ENCODE data around the gene DEDD.

DEDD gene

DNA sequence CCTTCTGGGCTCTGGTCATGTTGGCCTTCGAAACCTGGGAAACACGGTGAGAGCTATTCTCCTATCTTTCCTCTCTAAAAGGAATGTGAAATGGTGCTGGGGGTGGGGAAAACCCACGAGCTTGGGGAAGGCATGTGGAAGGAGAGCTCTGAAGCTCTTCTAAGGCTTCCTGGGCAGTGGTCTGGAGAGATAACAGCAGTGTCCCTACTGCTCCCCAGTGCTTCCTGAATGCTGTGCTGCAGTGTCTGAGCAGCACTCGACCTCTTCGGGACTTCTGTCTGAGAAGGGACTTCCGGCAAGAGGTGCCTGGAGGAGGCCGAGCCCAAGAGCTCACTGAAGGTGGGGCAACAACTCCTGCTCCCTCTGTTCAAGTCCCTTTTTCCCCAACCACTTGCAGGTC is 29.6 kb upstream of the DEDD start:
- H3K27me3 ChIP-seq (ENCODE audit: control insufficient read depth, insufficient read depth, low read length), result no peaks in the 10 kb centered on the region
- H3K9ac ChIP-seq (ENCODE audit: low read length), result no peak overlapping the region
- H3K4me3 ChIP-seq (ENCODE audit: low read depth, low read length), result no peak overlapping the region
- H3K36me3 ChIP-seq (ENCODE audit: control insufficient read depth, insufficient read depth, low read length), result peaks cover 51% of the 10 kb centered on the region
- no peak overlapping the region for H3K27ac ChIP-seq (ENCODE audit: low read depth, low read length)
- H3K4me1 ChIP-seq (ENCODE audit: control insufficient read depth, insufficient read depth, low read length), result peaks cover 3% of the 10 kb centered on the region
- H3K9me3 ChIP-seq (ENCODE audit: control insufficient read depth, insufficient read depth, low read depth, low read length), result no peaks in the 10 kb centered on the region

DNA sequence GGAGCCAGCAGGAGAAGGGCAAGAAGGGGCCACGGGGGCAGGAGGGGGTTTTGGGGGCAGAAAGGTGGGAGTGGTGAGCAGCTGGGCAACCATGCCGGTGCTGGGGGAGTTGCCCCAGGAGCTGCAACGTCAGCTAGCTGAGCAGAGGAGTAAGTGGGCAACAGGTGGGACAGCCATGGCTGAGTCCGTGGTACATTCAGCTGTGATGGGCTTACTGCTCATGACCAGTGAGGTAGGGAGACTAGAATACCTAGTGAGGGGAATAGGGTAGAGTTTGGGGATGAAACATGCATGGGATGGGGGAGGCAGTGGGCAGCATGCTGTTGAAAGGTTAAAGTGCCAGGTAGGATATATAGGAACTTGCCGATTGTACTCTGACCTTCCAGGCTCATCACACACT is 29.2 kb upstream of the DEDD start:
- Histone ChIP-seq H3K4me1 (ENCODE audit: control insufficient read depth, insufficient read depth, low read length) (no peaks in the 10 kb centered on the region; the same call in 1 of the 2 replicates), H3K4me3 (ENCODE audit: low read depth, low read length) (no peak overlapping the region), H3K36me3 (ENCODE audit: control insufficient read depth, insufficient read depth, low read length) (peaks cover 51% of the 10 kb centered on the region), H3K27ac (ENCODE audit: low read depth, low read length) (no peak overlapping the region), H3K9me3 (ENCODE audit: control insufficient read depth, insufficient read depth, low read depth, low read length) (no peaks in the 10 kb centered on the region), H3K9ac (ENCODE audit: low read length) (no peak overlapping the region), H3K27me3 (ENCODE audit: control insufficient read depth, insufficient read depth, low read length) (no peaks in the 10 kb centered on the region)

DNA sequence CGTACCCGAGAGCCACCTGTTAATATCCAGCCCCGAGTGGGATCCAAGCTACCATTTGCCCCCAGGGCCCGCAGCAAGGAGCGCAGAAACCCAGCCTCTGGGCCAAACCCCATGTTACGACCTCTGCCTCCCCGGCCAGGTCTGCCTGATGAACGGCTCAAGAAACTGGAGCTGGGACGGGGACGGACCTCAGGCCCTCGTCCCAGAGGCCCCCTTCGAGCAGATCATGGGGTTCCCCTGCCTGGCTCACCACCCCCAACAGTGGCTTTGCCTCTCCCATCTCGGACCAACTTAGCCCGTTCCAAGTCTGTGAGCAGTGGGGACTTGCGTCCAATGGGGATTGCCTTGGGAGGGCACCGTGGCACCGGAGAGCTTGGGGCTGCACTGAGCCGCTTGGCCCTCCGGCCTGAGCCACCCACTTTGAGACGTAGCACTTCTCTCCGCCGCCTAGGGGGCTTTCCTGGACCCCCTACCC is 28.2 kb upstream of the DEDD start:
- Histone ChIP-seq H3K4me1 (ENCODE audit: control insufficient read depth, insufficient read depth, low read length) (no peaks in the 10 kb centered on the region; the same call in 1 of the 2 replicates), H3K27ac (ENCODE audit: low read depth, low read length) (no peak overlapping the region), H3K27me3 (ENCODE audit: control insufficient read depth, insufficient read depth, low read length) (no peaks in the 10 kb centered on the region), H3K9ac (ENCODE audit: low read length) (no peak overlapping the region), H3K9me3 (ENCODE audit: control insufficient read depth, insufficient read depth, low read depth, low read length) (no peaks in the 10 kb centered on the region), H3K36me3 (ENCODE audit: control insufficient read depth, insufficient read depth, low read length) (peaks cover 51% of the 10 kb centered on the region), H3K4me3 (ENCODE audit: low read depth, low read length) (0 out of 2 replicates have a peak overlapping the region, but pooled peaks have one; percentile 68)

DNA sequence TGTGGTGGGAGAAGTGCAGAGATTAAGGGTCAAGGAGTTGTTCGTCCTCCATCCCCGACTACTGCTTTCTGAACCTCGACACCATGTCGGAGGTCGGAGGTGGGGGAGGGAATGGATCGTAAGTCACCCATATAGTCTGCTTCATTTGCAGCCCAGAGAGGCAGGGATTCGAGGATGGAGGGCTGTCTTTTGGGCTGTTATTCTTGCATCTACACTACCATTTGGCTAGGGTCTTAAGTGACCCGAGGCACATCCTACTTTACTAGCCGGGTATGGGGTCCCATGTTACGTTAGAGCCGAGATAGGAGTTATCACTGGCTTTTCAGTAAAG is 27.4 kb upstream of the DEDD start:
- H3K27ac ChIP-seq (ENCODE audit: low read depth, low read length), result peak overlapping the region; percentile 84
- no peaks in the 10 kb centered on the region for H3K27me3 ChIP-seq (ENCODE audit: control insufficient read depth, insufficient read depth, low read length)
- H3K9ac ChIP-seq (ENCODE audit: low read length), result peak overlapping the region; percentile 77
- H3K4me1 ChIP-seq (ENCODE audit: control insufficient read depth, insufficient read depth, low read length), result no peaks in the 10 kb centered on the region
- H3K36me3 ChIP-seq (ENCODE audit: control insufficient read depth, insufficient read depth, low read length), result peaks cover 48% of the 10 kb centered on the region
- no peaks in the 10 kb centered on the region for H3K9me3 ChIP-seq (ENCODE audit: control insufficient read depth, insufficient read depth, low read depth, low read length)
- H3K4me3 ChIP-seq (ENCODE audit: low read depth, low read length), result peak overlapping the region; percentile 68

DNA sequence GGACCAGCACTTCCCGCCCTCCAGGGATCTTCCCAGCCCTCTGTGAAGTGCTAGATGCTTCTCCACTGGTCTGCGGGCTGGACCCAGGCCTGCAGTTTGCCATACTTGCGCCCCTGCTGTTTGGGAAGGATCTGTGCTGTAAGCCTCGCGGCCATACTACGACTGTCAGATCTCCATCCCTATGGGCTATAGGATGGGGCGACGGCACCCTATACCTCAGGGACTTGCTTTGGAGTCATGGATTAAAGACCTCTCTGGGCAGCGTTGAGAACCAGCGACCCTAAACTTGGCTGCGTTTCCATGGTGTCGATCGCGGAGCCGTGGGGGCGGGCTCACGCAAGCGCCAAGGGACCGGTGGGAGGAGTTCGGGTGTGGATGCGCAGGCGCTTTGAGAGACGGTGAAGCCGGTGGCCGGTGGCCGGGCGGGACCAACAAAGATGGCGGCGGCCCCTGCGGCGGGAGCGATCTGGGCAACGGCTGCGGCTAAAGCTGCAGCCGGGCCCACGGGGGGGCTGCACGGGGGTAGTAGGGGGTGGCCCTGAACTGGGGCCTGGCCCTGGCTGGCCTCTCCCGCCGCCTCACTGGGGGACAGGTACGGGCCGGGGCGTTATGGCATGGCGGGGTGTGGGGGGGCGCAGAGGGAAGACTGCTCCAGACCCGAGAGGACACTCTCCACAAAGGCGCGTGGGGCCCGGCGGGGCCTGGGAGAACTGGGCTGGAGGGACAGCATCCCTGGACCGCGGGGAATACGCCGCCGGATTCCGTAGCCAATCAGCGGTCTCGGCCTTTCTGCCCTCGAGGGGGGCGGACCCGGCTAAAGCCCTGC is 26.8 kb upstream of the DEDD start, which contains the start of gene USP21:
USP21 (plus strand) TSS at position 414 of the 826 bp plus-strand sequence. CDS start 1,141 bp downstream, outside the sequence.
- Histone ChIP-seq H3K9ac (ENCODE audit: low read length) (peak within 1 kb of the TSS; percentile 77), H3K27me3 (ENCODE audit: control insufficient read depth, insufficient read depth, low read length) (no peaks in the 10 kb centered on the region), H3K27ac (ENCODE audit: low read depth, low read length) (peak within 1 kb of the TSS; percentile 84), H3K36me3 (ENCODE audit: control insufficient read depth, insufficient read depth, low read length) (peaks cover 43% of the 10 kb centered on the region), H3K9me3 (ENCODE audit: control insufficient read depth, insufficient read depth, low read depth, low read length) (no peaks in the 10 kb centered on the region), H3K4me1 (ENCODE audit: control insufficient read depth, insufficient read depth, low read length) (no peaks in the 10 kb centered on the region), H3K4me3 (ENCODE audit: low read depth, low read length) (peak within 1 kb of the TSS; percentile 68)

DNA sequence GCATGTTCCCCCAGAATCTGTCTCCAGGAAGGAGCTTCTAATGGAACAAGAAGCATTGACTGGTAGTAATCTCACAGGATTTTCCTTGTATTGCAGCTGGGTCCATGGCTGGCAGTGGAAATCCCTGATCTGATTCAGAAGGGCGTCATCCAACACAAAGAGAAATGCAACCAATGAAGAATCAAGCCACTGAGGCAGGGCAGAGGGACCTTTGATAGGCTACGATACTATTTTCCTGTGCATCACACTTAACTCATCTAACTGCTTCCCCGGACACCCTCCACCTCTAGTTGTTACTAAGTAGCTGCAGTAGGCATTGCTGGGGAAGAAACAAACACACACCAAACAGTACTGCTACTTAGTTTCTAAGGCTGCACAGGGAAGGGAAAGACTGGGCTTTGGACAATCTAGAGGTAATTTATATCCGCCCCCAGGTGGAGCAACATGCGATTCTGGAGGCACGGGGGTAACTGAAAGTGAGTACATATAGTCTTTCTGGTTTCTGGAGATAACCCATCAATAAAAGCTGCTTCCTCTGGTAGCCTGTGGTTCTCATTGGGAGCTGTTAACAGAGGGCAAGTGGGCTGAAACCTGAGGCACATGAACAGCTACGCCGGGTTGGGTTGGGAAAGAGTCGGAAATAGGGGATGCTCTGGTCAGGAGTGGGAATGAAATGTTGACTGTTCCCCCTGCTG is 26.0 kb upstream of the DEDD start:
- Histone ChIP-seq H3K36me3 (ENCODE audit: control insufficient read depth, insufficient read depth, low read length) (peaks cover 35% of the 10 kb centered on the region), H3K9ac (ENCODE audit: low read length) (peak overlapping the region; percentile 55), H3K9me3 (ENCODE audit: control insufficient read depth, insufficient read depth, low read depth, low read length) (no peaks in the 10 kb centered on the region), H3K27ac (ENCODE audit: low read depth, low read length) (no peak overlapping the region), H3K4me1 (ENCODE audit: control insufficient read depth, insufficient read depth, low read length) (no peaks in the 10 kb centered on the region), H3K4me3 (ENCODE audit: low read depth, low read length) (peak overlapping the region; percentile 68), H3K27me3 (ENCODE audit: control insufficient read depth, insufficient read depth, low read length) (no peaks in the 10 kb centered on the region)

DNA sequence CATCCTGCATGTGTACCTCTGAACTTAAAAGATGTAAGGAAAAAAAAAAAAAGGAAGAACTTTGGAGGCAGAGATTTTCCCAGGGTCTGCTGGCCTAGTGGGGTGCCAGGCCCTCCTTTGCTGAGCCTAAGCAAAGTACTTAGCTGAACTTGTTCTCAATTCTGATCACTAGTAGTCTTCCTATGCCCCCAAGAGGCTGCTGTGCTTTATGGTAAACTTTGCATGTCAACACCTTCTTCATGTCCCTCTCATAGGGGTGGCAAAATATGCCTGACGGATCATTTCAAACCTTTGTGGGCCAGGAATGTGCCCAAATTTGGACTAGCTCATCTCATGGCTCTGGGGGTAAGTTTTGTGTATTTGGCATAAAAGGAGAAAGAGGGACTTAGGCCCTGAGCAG is 25.4 kb upstream of the DEDD start:
- Histone ChIP-seq H3K9ac (ENCODE audit: low read length) (no peak overlapping the region), H3K4me1 (ENCODE audit: control insufficient read depth, insufficient read depth, low read length) (no peaks in the 10 kb centered on the region), H3K36me3 (ENCODE audit: control insufficient read depth, insufficient read depth, low read length) (peaks cover 32% of the 10 kb centered on the region), H3K27ac (ENCODE audit: low read depth, low read length) (no peak overlapping the region), H3K9me3 (ENCODE audit: control insufficient read depth, insufficient read depth, low read depth, low read length) (no peaks in the 10 kb centered on the region), H3K27me3 (ENCODE audit: control insufficient read depth, insufficient read depth, low read length) (no peaks in the 10 kb centered on the region), H3K4me3 (ENCODE audit: low read depth, low read length) (no peak overlapping the region)

DNA sequence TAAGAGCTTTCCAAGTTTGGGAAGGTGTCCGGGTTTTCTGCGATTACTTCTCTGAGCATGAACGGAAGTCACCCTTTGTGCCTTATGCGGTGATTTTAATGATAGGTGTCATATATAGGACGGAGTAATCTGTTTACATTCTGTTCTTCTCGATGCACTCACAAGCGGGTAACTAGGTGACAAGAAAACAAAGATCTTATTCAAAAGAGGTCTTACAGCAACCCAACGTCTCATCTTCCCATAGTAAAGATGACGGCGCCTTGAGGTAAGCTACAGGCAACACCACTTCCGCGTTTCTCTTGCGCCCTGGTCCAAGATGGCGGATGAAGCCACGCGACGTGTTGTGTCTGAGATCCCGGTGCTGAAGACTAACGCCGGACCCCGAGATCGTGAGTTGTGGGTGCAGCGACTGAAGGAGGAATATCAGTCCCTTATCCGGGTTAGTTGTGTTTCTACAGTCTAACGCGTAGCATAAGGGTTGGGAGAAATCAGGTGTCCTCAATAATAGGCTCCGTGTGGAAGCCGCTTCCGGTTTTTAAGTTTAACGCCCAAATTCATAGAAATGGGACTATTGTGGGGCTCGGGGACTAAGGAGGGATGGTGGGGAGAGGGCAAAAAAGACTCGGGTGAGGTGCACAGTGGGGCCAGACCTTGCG is 21.3 kb upstream of the DEDD start, which contains the start of gene UFC1:
UFC1 (plus strand) TSS at position 297 of the 656 bp plus-strand sequence; CDS start at position 317, 20 bp downstream.
- Histone ChIP-seq H3K4me3 (ENCODE audit: low read depth, low read length) (peak within 1 kb of the TSS; percentile 81), H3K9me3 (ENCODE audit: control insufficient read depth, insufficient read depth, low read depth, low read length) (no peaks in the 10 kb centered on the region), H3K9ac (ENCODE audit: low read length) (peak within 1 kb of the TSS; percentile 89), H3K4me1 (ENCODE audit: control insufficient read depth, insufficient read depth, low read length) (no peaks in the 10 kb centered on the region), H3K27me3 (ENCODE audit: control insufficient read depth, insufficient read depth, low read length) (no peaks in the 10 kb centered on the region), H3K27ac (ENCODE audit: low read depth, low read length) (peak within 1 kb of the TSS; percentile 85), H3K36me3 (ENCODE audit: control insufficient read depth, insufficient read depth, low read length) (peaks cover 12% of the 10 kb centered on the region)

DNA sequence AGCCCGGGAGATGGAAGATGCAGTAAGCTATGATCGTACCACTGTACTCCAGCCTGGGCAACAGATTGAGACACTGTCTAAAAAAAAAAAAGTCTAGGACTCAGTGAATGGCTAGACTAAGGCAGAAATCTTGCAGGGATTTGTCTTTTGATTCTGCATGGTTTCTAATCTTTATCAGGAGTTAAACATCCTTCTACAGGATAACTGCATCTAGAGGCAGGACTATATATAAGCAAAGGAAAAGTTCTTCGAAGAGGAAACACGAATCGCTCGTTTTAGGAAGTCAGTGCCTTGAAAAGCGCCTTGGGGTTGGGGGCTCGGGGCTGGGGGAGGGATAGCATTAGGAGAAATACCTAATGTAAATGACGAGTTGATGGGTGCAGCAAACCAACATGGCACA is 20.7 kb upstream of the DEDD start:
- Histone ChIP-seq H3K9ac (ENCODE audit: low read length) (no peak overlapping the region), H3K9me3 (ENCODE audit: control insufficient read depth, insufficient read depth, low read depth, low read length) (no peaks in the 10 kb centered on the region), H3K4me1 (ENCODE audit: control insufficient read depth, insufficient read depth, low read length) (no peaks in the 10 kb centered on the region), H3K27me3 (ENCODE audit: control insufficient read depth, insufficient read depth, low read length) (no peaks in the 10 kb centered on the region), H3K4me3 (ENCODE audit: low read depth, low read length) (peak overlapping the region; percentile 81), H3K36me3 (ENCODE audit: control insufficient read depth, insufficient read depth, low read length) (peaks cover 8% of the 10 kb centered on the region), H3K27ac (ENCODE audit: low read depth, low read length) (no peak overlapping the region)

DNA sequence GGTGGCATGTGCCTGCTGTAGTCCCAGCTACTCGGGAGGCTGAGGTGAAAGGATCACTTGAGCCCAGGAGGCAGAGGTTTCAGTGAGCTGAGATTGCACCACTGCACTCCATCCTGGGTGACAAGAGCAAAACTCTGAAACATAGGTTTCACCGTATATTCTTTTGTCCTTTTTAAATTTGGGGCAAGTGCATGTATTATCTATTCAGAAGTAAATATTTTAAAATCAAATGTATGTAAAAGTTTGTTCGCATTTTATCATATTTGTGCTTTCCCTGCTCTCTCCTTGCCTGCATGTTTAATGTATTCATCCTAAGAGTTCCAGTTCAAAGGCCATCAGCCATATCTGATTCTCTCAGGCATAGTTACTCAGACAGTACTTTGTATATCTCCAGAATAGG is 13.4 kb upstream of the DEDD start:
- no peaks in the 10 kb centered on the region for H3K4me1 ChIP-seq (ENCODE audit: control insufficient read depth, insufficient read depth, low read length)
- H3K36me3 ChIP-seq (ENCODE audit: control insufficient read depth, insufficient read depth, low read length), result no peaks in the 10 kb centered on the region
- H3K4me3 ChIP-seq (ENCODE audit: low read depth, low read length), result no peak overlapping the region
- no peak overlapping the region for H3K9ac ChIP-seq (ENCODE audit: low read length)
- no peaks in the 10 kb centered on the region for H3K27me3 ChIP-seq (ENCODE audit: control insufficient read depth, insufficient read depth, low read length)
- no peaks in the 10 kb centered on the region for H3K9me3 ChIP-seq (ENCODE audit: control insufficient read depth, insufficient read depth, low read depth, low read length)
- H3K27ac ChIP-seq (ENCODE audit: low read depth, low read length), result no peak overlapping the region
